ENCODE measurements around the gene ZYG11B. TPM values are rescaled to one million over a fixed set of nuclear protein-coding genes. Genes with fewer than 3 reads are reported as not detected.
"Not testable (repeated sequence)": the region's sequence is repeated elsewhere in the genome, so short reads cannot be mapped to it uniquely, and the experiment has no call there.

ZYG11B gene
- total and polyA plus RNA-seq, 9 of the 15 experiments (the other 6 are each of a cell fraction or from before 2014, with no cell fraction given), result 4.9 to 22.2 (median 12.2) TPM

DNA sequence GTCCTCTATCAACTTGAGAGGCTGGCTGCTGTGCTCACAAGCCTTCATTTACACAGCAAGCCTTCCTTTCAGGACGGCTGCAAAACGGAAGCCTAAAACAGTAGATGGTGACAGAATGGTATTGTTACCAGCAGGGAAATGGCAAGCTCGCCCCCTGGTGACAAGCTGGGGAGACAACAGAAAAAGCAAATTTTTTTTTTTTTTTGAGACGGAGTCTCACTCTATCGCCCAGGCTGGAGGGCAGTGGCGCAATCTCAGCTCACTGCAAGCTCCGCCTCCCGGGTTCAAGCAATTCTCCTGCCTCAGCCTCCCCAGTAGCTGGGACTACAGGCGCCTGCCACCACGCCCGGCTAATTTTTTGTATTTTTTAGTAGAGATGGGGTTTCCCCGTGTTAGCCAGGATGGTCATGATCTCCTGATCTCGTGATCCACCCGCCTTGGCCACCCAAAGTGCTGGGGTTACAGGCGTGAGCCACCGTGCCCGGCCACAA lies 39.9 kb upstream of the ZYG11B start:
- not testable (repeated sequence) for H3K27ac ChIP-seq (ENCODE audit: extremely low read depth, low read depth, low read length); H4K20me1 ChIP-seq (replicated peaks; ENCODE audit: control insufficient read depth, insufficient read depth, low read length); BruUV-seq (replicated peaks); H2AFZ ChIP-seq (ENCODE audit: low read depth, low read length); H3K4me1 ChIP-seq (replicated peaks in 1 of 2; ENCODE audit: control insufficient read depth in 2 of 2, insufficient read depth in 2 of 2, low read length in 2 of 2); H3K9me1 ChIP-seq (ENCODE audit: control insufficient read depth, insufficient read depth, low read length); H3K4me2 ChIP-seq (ENCODE audit: insufficient read depth, low read length); H3K9ac ChIP-seq (ENCODE audit: insufficient read depth in 1 of 2, low read depth in 2 of 2, low read length in 2 of 2); H3K4me3 ChIP-seq; H3K27me3 ChIP-seq (ENCODE audit: control insufficient read depth in 2 of 2, insufficient read depth in 2 of 2, low read length in 2 of 2); H3K9me3 ChIP-seq (replicated peaks; ENCODE audit: control insufficient read depth, insufficient read depth, low read depth, low read length)
- in situ Hi-C loops (cut with MboI) (loop anchor here (10.0 to 25.0 kb wide), 2 partner anchors 282 to 549 kb away; partner anchors contain the start of genes ORC1, PRPF38A and ZFYVE9), intact Hi-C loops (cut with micrococcal nuclease) (loop anchor here (1.0 to 5.0 kb wide), 3 partner anchors 134 to 789 kb away; no protein-coding TSS in a partner anchor)
- DNase-seq (ENCODE audit: extremely low read depth in 1 of 4, low spot score in 3 of 4) (peak; percentile 62 to 76 (median 69)), ATAC-seq (peak; percentile 91), FAIRE-seq (peak; percentile 46)
- POLR2A ChIA-PET, result interaction anchor here (0.6 to 2.6 kb wide), 7 partner anchors 11 to 285 kb away, joined by 3 to 20 read pairs (median 3); partner anchors contain the start of genes COA7, ORC1 and PRPF38A
- CTCF ChIA-PET (ENCODE audit: low intra/inter-chr PET ratio), result interaction anchor here (0.6 to 1.1 kb wide), 11 partner anchors 99 to 789 kb away, joined by 3 to 5 read pairs (median 4); partner anchors contain the start of gene TUT4
- Histone ChIP-seq H3K36me3 (ENCODE audit: control insufficient read depth, insufficient read depth, low read length) (peaks cover 64% of the 10 kb centered on the region), H3K79me2 (ENCODE audit: control insufficient read depth, insufficient read depth, low read length) (peaks cover 16% of the 10 kb centered on the region)
- 64% methylated on average over 15 of the region's 17 CpGs for WGBS (ENCODE audit: insufficient coverage, low coverage, missing lambda C conversion rate)
- TF ChIP-seq, protein P1, sequence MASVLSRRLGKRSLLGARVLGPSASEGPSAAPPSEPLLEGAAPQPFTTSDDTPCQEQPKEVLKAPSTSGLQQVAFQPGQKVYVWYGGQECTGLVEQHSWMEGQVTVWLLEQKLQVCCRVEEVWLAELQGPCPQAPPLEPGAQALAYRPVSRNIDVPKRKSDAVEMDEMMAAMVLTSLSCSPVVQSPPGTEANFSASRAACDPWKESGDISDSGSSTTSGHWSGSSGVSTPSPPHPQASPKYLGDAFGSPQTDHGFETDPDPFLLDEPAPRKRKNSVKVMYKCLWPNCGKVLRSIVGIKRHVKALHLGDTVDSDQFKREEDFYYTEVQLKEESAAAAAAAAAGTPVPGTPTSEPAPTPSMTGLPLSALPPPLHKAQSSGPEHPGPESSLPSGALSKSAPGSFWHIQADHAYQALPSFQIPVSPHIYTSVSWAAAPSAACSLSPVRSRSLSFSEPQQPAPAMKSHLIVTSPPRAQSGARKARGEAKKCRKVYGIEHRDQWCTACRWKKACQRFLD (CRISPR knock-in tag; IDR thresholded peaks at IDR 0.05), result 0 out of 2 replicates have a peak, but pooled peaks have one; percentile 35
- TF ChIP-seq NBN (IDR thresholded peaks at IDR 0.05; ENCODE audit: low read depth) (peak; percentile 54; the same call in 1 of the 2 replicates), ARNT (IDR thresholded peaks at IDR 0.05) (peak in 1 of 2 experiments; percentile 58; a peak in 1 of 4 replicates), RHOXF2B (CRISPR knock-in tag; conservative IDR thresholded peaks at IDR 0.05) (0 out of 2 replicates have a peak, but pooled peaks have one; percentile 65), NRF1 (conservative IDR thresholded peaks at IDR 0.05 in 1 of 2, IDR thresholded peaks at IDR 0.05 in 1 of 2) (peak in 1 of 2 experiments; percentile 30; a peak in 1 of 4 replicates), SOX6 (IDR thresholded peaks at IDR 0.05) (peak; percentile 79), CREM (IDR thresholded peaks at IDR 0.05; ENCODE audit: low read depth) (peak; percentile 28; the same call in 1 of the 2 replicates), ZNF644 (tag; IDR thresholded peaks at IDR 0.05; ENCODE audit: low read depth) (0 out of 2 replicates have a peak, but pooled peaks have one; percentile 53), ZNF384 (IDR thresholded peaks at IDR 0.05; ENCODE audit: low read depth, low read length) (peak; percentile 98), XRCC5 (IDR thresholded peaks at IDR 0.05; ENCODE audit: low read depth, low read length) (peak; percentile 82; the same call in 1 of the 2 replicates)
- TF ChIP-seq, protein P2, sequence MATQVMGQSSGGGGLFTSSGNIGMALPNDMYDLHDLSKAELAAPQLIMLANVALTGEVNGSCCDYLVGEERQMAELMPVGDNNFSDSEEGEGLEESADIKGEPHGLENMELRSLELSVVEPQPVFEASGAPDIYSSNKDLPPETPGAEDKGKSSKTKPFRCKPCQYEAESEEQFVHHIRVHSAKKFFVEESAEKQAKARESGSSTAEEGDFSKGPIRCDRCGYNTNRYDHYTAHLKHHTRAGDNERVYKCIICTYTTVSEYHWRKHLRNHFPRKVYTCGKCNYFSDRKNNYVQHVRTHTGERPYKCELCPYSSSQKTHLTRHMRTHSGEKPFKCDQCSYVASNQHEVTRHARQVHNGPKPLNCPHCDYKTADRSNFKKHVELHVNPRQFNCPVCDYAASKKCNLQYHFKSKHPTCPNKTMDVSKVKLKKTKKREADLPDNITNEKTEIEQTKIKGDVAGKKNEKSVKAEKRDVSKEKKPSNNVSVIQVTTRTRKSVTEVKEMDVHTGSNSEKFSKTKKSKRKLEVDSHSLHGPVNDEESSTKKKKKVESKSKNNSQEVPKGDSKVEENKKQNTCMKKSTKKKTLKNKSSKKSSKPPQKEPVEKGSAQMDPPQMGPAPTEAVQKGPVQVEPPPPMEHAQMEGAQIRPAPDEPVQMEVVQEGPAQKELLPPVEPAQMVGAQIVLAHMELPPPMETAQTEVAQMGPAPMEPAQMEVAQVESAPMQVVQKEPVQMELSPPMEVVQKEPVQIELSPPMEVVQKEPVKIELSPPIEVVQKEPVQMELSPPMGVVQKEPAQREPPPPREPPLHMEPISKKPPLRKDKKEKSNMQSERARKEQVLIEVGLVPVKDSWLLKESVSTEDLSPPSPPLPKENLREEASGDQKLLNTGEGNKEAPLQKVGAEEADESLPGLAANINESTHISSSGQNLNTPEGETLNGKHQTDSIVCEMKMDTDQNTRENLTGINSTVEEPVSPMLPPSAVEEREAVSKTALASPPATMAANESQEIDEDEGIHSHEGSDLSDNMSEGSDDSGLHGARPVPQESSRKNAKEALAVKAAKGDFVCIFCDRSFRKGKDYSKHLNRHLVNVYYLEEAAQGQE (IDR thresholded peaks at IDR 0.05; ENCODE audit: borderline replicate concordance), result peak; percentile 89
- TF ChIP-seq, protein P2 (CRISPR knock-in tag; IDR thresholded peaks at IDR 0.05; ENCODE audit: low read depth), result not testable (repeated sequence)

Data from K562 (cell line).